Inflammatory macrophage (primary cell): Measurements from ENCODE around the gene NUDT1.

ENCODE experiments used
- DNase-seq, 2 donors: peaks; one replicate each; pipeline ENCODE4 v3.0.0-alpha.2; 2020 to 2022
- total RNA-seq, 18 experiments: gene quantifications; one replicate each; lab custom pipeline; 2026; ENCODE audit warnings: mixed read lengths in 6 of 18, inconsistent platforms in 2 of 18; lab: John Stamatoyannopoulos, UW

NUDT1 gene
- total RNA-seq: 5.3 to 19.1 (median 12.0) reads per million in 18 experiments

- peak; percentile 75 to 86 for DNase-seq
Observed at GRCh38 chr7:2241580-2242540, at the start of gene NUDT1, which contains the start of gene MRM2. Gene NUDT1 (plus strand): TSS chr7:2242226. CDS start chr7:2244575, 2,349 bp downstream. Gene MRM2 (minus strand): TSS chr7:2242205. CDS start chr7:2242169, 36 bp downstream.

GRCh38 chr7:2192831-2193534 is 49.0 kb upstream of the NUDT1 start:
- DNase-seq: no peak

DNA sequence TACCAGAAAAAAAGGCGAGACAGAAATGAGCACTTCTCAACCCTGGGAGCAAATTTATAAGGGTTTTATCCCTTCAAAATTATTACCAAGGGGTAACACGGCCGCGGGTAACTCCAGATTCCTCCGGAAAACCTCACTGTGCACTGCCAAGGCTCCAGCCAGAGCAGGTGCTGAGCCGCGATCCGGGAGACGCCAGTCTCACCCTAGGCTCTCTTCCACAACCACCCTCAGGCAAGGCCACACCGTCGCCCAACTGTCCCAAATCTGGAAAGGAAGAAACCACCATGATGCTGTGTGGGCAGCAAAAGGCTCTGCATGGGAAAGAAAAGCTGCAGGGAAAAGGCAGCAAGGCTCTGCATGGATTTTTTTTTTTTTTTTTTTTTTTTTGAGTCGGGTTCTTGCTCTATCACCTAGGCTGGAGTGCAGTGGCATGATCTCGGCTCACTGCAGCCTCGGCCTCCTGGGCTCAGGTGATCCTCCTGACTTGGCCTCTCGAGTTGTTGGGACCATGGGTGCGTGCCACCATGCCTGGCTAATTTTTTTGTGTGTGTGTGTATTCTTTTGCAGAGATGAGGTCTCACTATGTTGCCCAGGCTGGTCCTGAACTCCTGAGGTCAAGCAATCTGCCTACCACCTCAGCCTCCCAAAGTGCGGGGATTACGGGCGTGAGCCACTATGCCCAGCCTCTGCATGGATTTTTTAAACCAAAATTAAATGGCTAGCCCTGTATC is 48.3 kb upstream of the NUDT1 start:
- DNase-seq: no peak

DNA sequence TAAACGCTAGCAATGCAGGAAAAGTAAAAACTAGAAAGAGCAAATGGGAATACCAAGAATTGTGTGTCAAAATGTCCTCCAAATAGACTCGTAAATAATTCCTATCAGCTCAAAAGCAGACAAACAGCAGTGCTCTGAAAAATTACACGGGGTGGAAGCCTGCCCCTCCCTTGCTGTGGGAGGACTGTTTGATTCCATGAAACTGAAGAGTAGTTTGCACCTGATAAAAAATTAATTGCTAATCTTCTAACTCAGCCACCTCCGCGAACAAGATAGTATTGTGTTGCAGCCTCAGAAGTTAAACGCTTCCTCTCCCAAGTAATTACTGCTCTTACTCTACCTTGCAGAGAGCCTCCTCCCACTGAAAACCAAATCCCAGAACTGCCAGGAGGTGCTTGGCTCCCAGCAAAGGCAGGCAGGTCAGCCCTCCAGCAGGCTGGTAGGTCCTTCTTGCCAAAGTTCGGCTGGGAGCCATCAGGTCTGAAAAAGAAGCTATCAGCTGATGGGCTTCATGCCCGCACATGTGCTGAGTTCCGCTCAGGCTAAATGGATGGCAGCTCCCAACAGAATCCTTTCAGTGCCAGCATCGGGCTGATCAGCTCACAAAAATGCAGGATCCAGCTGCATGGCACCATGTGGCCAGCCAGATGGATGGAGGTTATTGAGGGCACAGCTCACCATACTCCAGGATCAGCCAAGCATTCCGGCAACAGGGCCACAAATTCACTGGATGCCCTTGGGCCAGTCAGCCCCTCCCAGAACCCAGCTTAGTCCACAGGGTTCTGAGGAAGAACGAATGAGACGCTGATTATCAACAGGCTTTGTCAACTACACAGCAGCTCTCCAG is 46.4 kb upstream of the NUDT1 start:
- DNase-seq: no peak

DNA sequence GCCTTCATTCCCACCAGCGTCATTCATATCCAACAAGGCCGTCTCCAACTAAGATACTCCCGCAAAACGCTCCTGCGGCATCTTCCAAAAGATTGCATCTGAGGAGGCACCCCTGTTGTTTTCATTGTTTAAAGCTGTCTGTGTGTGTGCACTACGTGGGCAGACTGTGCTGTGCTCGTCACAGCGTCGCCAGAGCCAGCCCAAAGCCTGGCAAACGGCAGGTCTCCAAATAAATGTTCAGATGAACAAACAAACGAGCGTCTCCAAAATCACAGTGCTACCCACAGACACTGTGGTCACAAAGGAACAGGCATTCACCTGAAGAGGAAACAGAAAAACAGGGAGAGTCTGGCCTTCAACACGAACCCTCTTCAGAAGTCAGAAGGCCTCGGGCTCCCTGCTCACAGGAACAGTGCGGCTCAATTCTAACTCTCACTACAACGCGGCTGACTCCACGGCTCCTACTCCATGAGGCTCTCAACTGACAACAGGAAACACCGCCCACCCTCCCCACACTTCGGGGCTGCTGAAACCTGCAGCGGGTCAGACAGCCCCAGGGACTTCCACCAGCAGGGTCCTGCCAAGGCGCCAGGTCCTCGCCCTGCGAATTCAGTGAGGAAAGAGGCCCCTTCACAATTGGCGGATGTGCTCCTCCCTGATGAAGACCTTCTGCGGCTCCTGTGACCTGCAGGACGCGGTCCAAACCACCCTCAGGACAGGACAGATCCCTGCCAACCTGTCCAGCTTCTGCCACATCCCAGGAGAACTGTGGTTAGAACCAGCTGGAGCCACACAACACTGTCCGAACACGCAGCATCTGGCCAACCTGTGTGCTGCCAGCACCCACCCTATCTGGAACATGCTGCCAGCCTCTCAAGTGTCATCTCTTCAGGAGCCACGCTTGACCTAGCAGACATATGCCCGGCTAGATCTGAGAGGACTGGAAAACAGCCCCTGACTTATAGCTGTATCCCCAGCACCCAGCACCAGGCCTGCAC is 45.3 kb upstream of the NUDT1 start:
- DNase-seq: no peak

DNA sequence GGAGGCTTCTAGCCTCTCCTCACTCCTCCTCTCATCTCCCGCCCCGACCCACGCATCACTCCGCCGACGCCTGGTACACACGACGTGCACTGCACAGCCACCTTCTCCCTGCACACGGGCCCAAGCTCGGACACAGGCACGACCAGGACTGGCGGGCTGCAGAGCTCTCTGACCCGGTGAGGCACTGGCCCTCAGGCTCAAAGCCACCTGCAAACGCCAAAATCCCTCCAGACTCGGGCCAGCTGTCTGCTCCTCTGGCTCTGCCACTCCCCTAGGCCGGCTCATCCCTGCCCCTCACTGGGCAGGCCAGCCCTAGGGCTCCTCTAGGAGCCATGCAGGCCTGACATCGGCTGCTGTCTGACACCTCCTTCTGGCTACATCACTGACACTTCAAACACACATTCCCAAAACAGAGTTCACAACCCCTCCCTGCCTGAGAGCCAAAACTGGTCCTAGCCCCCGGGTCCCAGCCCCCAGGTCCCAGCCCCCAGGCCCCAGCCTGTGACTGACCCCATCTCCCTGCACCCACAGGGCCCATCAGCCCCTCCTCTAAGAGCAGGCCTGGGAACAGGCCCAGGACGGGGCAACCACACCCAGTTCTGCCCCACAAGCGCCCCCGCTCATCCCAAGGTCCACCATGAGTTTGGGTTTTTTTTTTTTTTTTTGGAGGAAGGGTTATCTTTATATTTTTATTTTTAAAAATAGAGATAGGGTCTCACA is 44.4 kb upstream of the NUDT1 start:
- no peak for DNase-seq

DNA sequence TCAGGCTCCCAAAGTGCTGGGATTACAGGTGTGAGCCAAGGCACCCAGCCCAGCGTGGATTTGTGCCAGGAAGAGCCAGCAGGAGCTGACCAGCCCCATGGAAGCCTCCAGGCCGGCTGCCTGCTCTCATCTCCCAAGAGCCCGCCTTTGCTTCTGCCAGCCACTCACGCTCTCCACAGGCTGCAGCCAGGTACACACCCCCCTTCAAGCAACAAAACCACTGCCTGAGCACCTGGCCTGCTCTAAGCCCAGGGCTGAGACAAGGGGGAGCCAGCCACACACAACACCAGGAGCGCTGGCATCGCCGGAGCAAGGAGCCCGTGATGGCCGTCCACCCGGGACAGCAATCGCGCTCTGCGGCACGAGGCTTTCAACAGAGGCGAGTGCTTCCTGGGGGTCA is 43.8 kb upstream of the NUDT1 start:
- no peak for DNase-seq

DNA sequence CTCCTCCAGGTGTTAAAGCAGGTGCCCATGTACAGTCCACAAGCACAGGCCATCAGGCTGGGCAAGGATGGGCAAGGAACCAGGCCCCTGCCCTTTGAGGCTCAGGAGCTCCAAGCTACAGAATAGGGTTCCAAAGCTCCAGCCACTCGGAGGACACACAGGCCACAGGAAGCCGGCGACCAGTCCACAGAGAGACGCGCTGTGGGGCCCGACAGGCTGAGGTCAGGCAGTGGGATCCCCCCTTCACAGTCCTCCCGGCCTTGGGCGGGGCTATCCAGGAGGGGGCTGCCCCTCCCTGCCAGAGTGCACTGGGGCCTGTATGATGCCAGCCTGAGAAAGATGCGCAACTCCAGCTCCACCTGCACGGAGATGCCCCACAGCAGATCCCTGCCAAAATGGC is 43.3 kb upstream of the NUDT1 start:
- DNase-seq: no peak

GRCh38 chr7:2199528-2199927 is 42.5 kb upstream of the NUDT1 start:
- DNase-seq: no peak

GRCh38 chr7:2199956-2200583 is 42.0 kb upstream of the NUDT1 start:
- no peak for DNase-seq

DNA sequence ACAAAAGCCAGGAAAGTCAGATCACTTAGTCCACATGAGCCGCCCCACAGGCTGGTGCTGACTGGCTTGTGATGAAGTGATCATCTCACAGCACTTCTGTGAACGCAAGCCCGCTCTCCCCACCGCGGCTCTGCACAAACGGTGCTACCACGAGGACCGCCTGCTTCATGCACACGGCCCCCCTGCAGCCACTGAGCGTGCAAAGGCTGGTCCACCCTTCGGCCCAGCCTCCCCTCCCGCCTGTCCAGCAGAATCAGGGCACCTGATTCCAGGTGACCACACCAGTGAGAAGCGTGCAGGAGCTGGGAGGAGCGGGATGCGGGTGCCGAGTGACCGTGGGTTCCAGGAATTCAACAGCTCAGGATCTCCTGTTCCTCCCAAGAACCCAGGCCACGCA is 41.4 kb upstream of the NUDT1 start:
- DNase-seq: no peak

GRCh38 chr7:2201128-2201527 is 40.9 kb upstream of the NUDT1 start:
- DNase-seq: no peak

- DNase-seq: no peak
Observed at GRCh38 chr7:2201686-2202360, 40.2 kb upstream of the NUDT1 start.

DNA sequence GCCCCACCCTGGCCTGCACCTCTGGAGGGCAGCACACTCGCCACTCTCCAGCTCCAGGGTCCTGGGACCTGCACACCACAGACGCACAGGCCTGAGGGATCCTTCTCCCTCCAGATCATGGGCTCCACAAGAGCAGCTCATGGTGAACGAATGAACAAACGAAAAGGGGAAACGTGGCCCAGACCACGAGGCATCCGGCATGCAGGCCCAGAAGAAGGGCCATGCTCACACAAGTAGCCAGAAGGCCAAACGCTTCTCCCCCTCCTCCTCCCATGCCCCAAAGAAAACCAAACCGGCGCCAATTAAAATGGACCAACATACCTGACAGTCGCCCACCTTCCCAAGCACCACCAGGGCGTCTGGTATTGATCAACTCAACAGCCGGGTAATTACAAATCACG is 39.7 kb upstream of the NUDT1 start:
- no peak for DNase-seq

- no peak for DNase-seq
Observed at GRCh38 chr7:2202901-2203765, 38.9 kb upstream of the NUDT1 start.

GRCh38 chr7:2203766-2204300 is 38.2 kb upstream of the NUDT1 start:
- peak in 1 of 2 donors; percentile 5 for DNase-seq

DNA sequence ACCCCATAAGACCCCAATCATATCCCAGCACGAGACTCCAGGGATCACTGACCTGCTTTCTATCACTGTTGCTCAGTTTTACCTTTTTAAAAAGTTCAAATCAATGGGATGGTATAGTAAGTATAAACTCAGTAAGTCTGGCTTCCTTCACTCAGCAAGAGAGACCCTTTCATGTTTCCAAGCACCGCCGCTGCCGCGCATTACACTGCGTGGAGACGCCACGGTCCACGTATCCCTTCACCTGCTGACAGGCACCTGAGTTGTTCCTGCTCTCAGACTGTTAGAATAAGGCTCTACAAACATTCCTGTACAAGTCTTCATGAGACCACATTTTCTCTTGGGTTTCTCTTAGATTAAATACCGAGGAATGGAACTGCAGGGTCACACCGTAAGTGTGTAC is 37.6 kb upstream of the NUDT1 start:
- no peak for DNase-seq
